NCI-H774 (cell line): Measurements from ENCODE around the gene ME2.
"Not testable (repeated sequence)": the region's sequence is repeated elsewhere in the genome, so short reads cannot be mapped to it uniquely, and the experiment has no call there.

Experiments used
- DNase-seq: peaks from one replicate; lab custom pipeline; 2025; lab: John Stamatoyannopoulos, UW

The ME2 gene

DNA sequence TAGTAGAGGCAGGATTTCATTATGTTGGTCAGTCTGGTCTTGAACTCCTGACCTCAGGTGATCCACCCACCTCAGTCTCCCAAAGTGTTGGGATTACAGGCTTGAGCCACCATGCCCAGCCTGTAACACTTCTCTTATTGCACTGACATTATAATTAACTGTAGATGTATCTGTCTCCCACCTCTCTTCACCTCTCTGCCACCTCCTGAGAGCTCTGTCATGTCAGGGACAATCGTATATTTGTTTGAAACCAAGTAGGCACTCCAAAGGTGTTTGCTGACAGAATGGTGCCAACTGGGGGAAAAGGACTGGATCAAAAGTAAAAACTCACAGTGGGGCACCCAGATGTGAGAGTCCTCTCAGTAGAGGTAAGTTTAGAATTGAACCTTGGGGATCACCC lies 17.3 kb upstream of the ME2 start:
- no peak for DNase-seq

GRCh38 chr18:50862401-50862800 lies 16.5 kb upstream of the ME2 start:
- DNase-seq = no peak

DNA sequence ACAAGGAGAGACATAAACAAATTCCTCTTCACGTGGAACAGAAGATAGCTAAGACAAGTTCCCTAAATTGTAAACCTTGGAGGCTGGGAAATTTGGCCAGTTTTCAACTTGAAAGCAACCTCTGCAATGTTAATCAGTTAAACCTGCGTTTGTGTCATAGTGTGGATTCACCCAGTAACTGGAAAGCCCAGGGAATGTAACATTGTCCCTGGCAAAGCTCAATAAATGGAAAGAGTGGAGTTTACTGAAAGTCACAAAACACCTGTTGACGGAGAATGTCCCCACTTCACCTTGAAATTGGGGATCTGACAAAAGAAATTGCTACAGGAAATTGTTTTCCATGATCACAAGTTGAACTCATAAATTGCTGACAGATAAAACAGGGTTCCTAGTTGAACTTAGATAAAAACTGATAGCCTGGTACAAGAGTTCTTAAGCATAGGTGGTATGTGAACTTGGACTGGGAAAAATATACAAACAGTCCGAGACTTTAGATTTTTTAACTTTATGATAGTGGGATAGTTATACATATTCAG lies 15.0 kb upstream of the ME2 start:
- no peak for DNase-seq

GRCh38 chr18:50866765-50867164 lies 12.2 kb upstream of the ME2 start:
- no peak for DNase-seq

DNA sequence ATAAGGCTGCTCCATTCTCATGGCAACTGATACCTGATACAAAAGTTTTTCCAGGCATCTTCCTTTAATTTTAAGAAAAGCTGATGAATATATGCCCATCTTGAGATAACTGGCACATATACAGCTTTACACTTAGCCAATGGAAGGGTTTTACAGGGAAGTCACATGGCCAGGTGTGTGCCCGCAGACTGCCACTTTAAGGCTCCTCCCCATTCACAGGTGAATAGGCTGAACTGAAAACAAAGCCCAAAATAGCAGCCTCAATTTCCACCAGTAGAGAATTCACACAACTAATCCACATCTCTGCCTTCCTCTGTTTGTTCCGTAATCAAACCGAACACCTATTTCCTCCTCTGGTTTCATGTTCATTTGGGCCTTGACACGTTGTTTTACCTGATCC lies 9.8 kb upstream of the ME2 start:
- DNase-seq = no peak

- DNase-seq = no peak
These were observed 8.6 kb upstream of the ME2 start for GRCh38 chr18:50870138-50870845.

GRCh38 chr18:50871846-50872245 lies 7.1 kb upstream of the ME2 start:
- no peak for DNase-seq

- DNase-seq = no peak
These were observed 2.9 kb upstream of the ME2 start for GRCh38 chr18:50875966-50876536.

DNA sequence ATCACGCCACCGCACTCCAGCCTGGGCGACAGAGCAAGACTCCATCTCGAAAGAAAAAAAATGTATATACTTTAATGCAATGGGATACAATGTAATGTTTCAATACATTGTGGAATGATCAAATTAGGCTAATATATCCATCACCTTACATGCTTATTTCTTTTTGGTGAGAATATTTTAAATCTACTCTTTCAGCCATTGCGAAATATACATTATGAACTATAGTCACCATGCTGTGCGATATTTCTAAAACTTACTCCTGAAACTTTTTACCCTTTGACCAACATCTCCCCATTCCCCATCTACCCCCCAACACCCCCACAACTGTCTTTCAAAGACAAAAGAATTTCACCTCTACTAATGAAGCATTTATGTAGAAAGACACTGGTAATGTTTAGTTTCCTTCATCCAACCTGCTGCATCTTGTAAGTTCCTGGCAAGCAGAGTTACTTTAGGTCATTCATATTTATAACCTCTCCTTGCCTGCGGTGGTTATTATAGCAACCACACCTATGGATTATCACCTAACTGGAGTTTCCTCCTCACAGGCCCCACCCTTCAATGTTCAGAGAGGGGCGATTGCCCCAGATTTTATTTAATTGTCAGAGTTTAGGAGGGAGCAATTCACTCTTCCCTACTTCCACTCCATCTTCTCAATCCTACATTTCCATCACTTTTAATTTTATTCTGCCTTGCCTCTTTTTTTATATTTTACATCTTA lies 1.2 kb upstream of the ME2 start:
- DNase-seq = no peak

GRCh38 chr18:50879302-50880118 lies 592 bp downstream of the ME2 start:
- DNase-seq = no peak

DNA sequence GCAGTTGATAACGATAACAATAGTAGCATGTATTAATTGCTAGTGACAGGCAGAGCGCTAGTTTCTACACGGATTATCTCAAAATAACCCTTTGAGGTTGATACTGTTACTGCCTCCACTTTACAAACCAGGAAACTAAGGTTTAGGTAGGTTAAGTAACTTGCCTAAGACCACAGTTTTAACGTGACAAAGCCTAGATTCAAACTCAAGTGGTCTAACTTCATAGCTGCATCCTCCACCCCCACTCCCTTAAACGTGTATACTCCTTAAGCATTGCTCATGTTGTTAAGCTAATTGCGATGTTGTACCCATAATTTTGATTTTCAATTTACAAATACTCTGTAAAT lies 1.2 kb downstream of the ME2 start:
- DNase-seq = no peak

- not testable (repeated sequence) for DNase-seq
These were observed 2.0 kb downstream of the ME2 start for GRCh38 chr18:50880944-50881343.

GRCh38 chr18:50886929-50887328 lies 8.0 kb downstream of the ME2 start:
- DNase-seq = no peak

- no peak for DNase-seq
These were observed 16.6 kb downstream of the ME2 start for GRCh38 chr18:50895350-50896045.

- no peak for DNase-seq
These were observed 17.2 kb downstream of the ME2 start for GRCh38 chr18:50896093-50896492.

DNA sequence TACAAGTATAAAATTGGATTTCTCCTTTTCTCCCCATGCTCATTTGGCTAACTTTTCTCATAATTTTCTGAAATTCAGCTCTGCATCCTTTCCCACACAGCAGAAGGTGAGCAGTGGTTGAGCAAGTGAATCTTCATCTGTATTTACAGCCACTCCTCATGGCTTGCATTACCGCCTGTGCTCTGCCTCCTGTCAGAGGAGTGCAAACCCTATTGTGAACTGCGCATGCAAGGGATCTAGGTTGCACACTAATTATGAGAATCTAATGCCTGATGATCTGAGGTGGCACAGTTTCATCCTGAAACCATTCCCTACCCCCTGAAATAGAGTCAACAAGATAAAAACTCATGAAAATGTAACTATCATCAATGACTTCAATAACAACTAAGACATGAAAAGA lies 20.0 kb downstream of the ME2 start:
- no peak for DNase-seq

GRCh38 chr18:50902797-50903196 lies 23.9 kb downstream of the ME2 start:
- no peak for DNase-seq

DNA sequence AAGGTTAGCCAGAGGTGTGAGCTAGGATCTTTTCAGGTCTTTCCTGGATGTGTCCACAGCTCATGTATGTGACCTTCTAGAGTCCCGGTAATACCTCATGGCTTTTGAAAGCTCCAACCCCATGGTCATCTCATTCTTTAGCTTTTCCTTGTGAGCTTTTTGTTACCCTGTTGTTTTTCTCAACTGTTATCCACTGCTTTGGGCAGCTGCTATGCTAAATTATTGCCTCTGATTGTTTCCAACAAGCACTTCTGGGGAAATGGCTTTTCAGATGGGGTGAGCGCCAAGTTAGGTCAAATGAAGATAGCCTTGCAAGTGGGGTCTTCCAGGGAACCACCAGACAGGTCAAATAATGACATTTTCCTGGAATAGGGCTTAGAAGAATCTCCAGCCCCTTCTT lies 27.9 kb downstream of the ME2 start:
- DNase-seq = no peak

DNA sequence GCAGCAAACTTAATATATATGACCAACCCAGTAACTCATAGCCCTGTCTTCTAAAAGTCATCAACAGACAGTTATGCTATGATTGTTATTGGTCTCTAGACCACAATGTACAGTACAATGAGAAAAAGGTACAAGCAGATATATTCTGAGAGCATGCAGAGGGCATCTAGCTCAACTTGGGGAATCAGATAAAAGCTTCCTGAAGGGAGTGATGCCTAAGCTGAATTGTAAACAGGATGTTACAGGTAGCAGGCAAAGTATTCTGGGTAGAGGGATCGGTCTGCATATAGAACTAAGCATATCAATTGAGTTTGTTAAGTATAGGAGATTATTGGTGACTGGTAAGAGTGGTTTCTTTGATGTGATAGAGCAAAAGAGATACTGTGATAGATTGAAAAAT lies 30.3 kb downstream of the ME2 start:
- no peak for DNase-seq

DNA sequence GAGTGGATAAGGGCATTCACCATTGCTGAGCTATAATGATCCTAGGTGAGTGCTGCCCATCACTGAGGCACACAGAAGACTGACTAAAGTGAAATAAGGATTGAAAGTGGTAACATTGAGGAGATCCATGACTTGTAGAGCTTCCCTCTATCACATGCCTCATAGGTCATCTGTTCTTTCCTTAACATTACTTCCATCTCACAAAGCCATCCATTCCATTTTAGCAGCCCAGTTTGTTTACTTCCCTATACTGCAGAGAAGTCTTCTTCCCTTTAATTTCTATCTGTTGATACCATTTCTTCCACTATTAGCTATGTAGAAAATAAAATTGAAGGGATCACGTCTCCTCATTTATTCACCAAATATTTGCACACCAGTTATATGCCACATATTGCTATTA lies 32.1 kb downstream of the ME2 start:
- DNase-seq = no peak

DNA sequence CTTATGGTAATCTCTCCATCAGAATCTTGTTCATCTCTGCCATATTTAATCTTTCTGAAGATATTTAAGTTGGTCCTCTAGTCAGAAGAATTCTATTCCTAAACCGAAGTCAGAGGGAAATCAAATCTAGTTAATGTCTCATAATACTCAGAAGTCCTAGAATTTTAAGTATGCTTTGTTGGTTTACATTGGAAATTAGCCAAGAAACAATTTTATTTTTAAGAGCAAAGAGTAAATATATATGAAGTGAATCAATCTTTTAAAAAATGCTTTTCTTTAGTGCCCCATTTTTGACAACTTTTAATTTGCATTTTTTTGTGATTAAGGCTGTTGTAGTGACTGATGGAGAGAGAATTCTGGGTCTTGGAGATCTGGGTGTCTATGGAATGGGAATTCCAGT lies 38.1 kb downstream of the ME2 start:
- no peak for DNase-seq

DNA sequence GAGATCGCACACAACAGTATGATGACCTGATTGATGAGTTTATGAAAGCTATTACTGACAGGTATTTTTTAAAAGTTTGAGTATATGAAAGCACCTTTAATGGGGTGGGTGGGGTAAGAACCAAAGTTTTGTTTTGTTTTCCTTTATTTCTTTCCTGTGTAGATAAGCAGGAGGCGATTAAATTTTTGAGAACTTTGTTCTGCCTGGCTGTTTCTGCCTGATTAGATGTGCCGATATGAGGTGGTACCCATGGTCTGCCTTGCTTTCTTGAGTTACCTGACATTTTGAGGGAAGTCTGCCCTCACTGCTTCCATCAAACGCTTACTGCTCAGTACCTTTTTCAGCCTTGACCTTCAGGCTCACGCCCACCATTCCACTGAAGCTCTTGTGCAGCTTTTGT lies 39.2 kb downstream of the ME2 start:
- no peak for DNase-seq
